Stimulated activated CD4-positive, alpha-beta T cell treated with anti-CD3 and anti-CD28 coated beads, Interleukin-12 subunit alpha, Interleukin-12 subunit beta, amount 100 ng/mL, for 4 hours (primary cell): ENCODE measurements around the gene KIF16B.

Source experiments
- DNase-seq: peaks from one replicate; pipeline ENCODE4 v3.0.0-alpha.2; 2020

KIF16B gene

GRCh38 chr20:16424780-16425179 is 148.5 kb downstream of the KIF16B start:
- DNase-seq, result no peak

- DNase-seq, result no peak
Measured at GRCh38 chr20:16423311-16424212, 149.7 kb downstream of the KIF16B start.

GRCh38 chr20:16419138-16419715 is 154.0 kb downstream of the KIF16B start:
- no peak for DNase-seq

GRCh38 chr20:16418616-16419015 is 154.6 kb downstream of the KIF16B start:
- no peak for DNase-seq

GRCh38 chr20:16417001-16417400 is 156.2 kb downstream of the KIF16B start:
- DNase-seq, result no peak

GRCh38 chr20:16415071-16416053 is 157.9 kb downstream of the KIF16B start:
- DNase-seq, result no peak

- no peak for DNase-seq
Measured at GRCh38 chr20:16412906-16413305, 160.3 kb downstream of the KIF16B start.

- DNase-seq, result no peak
Measured at GRCh38 chr20:16411361-16411760, 161.9 kb downstream of the KIF16B start.

- DNase-seq, result no peak
Measured at GRCh38 chr20:16410626-16411025, 162.6 kb downstream of the KIF16B start.

- DNase-seq, result no peak
Measured at GRCh38 chr20:16408981-16409380, 164.3 kb downstream of the KIF16B start.

- no peak for DNase-seq
Measured at GRCh38 chr20:16407251-16408067, 165.8 kb downstream of the KIF16B start.

GRCh38 chr20:16405254-16405653 is 168.0 kb downstream of the KIF16B start:
- no peak for DNase-seq

- DNase-seq, result no peak
Measured at GRCh38 chr20:16404640-16405039, 168.6 kb downstream of the KIF16B start.

- no peak for DNase-seq
Measured at GRCh38 chr20:16404171-16404570, 169.1 kb downstream of the KIF16B start.

- DNase-seq, result no peak
Measured at GRCh38 chr20:16400234-16400633, 173.0 kb downstream of the KIF16B start.

GRCh38 chr20:16399801-16400200 is 173.4 kb downstream of the KIF16B start:
- DNase-seq, result no peak

- DNase-seq, result no peak
Measured at GRCh38 chr20:16397086-16397485, 176.2 kb downstream of the KIF16B start.

- no peak for DNase-seq
Measured at GRCh38 chr20:16395366-16395765, 177.9 kb downstream of the KIF16B start.

GRCh38 chr20:16394784-16395183 is 178.5 kb downstream of the KIF16B start:
- DNase-seq, result no peak

GRCh38 chr20:16393836-16394235 is 179.4 kb downstream of the KIF16B start:
- DNase-seq, result no peak

- DNase-seq, result no peak
Measured at GRCh38 chr20:16393297-16393696, 180.0 kb downstream of the KIF16B start.

- no peak for DNase-seq
Measured at GRCh38 chr20:16392346-16392745, 180.9 kb downstream of the KIF16B start.
